HCT116 (cell line): ENCODE data around the gene RMND5A. TPM values are rescaled to one million over a fixed set of nuclear protein-coding genes. Genes with fewer than 3 reads are reported as not detected.

Experiments
- ATAC-seq: fragments of 200-7000 bp; cut with Tn5 transposase; 2 replicates; pipeline ENCODE4 v1.9.1; 2020; ENCODE audit warnings: mild to moderate bottlenecking, moderate library complexity
- BruUV-seq: library from RNA; stranded (reverse); fragments of 400-500 nt; replicated peaks from 2 replicates; lab custom pipeline; 2021; lab: Mats Ljungman, UMichigan
- CTCF ChIA-PET: fragments of 300-600 bp; sonication (Branson Sonifier 250); formaldehyde crosslinking; loops from one replicate; lab custom pipeline; 2021; ENCODE audit warnings: antibody characterized with exemption; lab: Charles Lee
- POLR2A ChIA-PET: fragments of 300-600, 350-600 bp; sonication (Branson Sonifier 250); formaldehyde crosslinking; loops from one replicate; lab custom pipeline; 2021; ENCODE audit warnings: antibody characterized with exemption; lab: Charles Lee
- RAD21 ChIA-PET, 2 experiments: fragments of 300-600 bp; sonication (Branson Sonifier 250); formaldehyde crosslinking; loops; one replicate each; lab custom pipeline; 2023; ENCODE audit warnings: low total read pairs in 2 of 2; ENCODE audit not compliant: uncharacterized antibody in 2 of 2, unreplicated experiment in 2 of 2, low non-redundant PET in 1 of 2; lab: Charles Lee
- DNase-seq: peaks from one replicate; pipeline ENCODE4 v3.0.0-alpha.2; 2010; ENCODE audit warnings: low read depth, low spot score
- H2AFZ ChIP-seq: fragments of 200-600 bp; shearing (Covaris generic), sonication (generic); 2 replicates; pipeline ENCODE4 v1.6.1; 2017; ENCODE audit warnings: low read depth, mixed run types, mixed read lengths, antibody characterized with exemption, low read length; ENCODE audit not compliant: poor library complexity, severe bottlenecking
- H3K27ac ChIP-seq: 2 replicates; pipeline ENCODE4 v1.5.1; 2012; ENCODE audit warnings: low read depth, low read length
- H3K27me3 ChIP-seq: fragments of 200-600 bp; sonication (generic); 2 replicates; pipeline ENCODE4 v1.6.1; 2016; ENCODE audit warnings: mixed run types, low read length, mixed read lengths; ENCODE audit not compliant: insufficient read depth
- H3K36me3 ChIP-seq, 2 experiments: fragments of 200-500 bp in 1 of 2; fragments of 200-600 bp in 1 of 2; sonication (Bioruptor generic) in 1 of 2; sonication (generic) in 1 of 2; 2 replicates each; pipeline versions ENCODE4 v1.5.1 to v1.6.1; 2014 to 2016; ENCODE audit warnings: low read length in 2 of 2, inconsistent platforms in 1 of 2, mixed read lengths in 1 of 2, mixed run types in 1 of 2; ENCODE audit not compliant: insufficient read depth in 2 of 2, control insufficient read depth in 1 of 2
- H3K4me1 ChIP-seq, 2 experiments: fragments of 200-600 bp in 1 of 2; sonication (generic) in 1 of 2; 2 replicates each; pipeline versions ENCODE4 v1.5.1 to v1.6.1; 2012 to 2017; ENCODE audit warnings: low read length in 2 of 2, inconsistent platforms in 1 of 2, mild to moderate bottlenecking in 1 of 2, mixed read lengths in 1 of 2, mixed run types in 1 of 2, moderate library complexity in 1 of 2; ENCODE audit not compliant: insufficient read depth in 2 of 2, control insufficient read depth in 1 of 2
- H3K4me2 ChIP-seq: fragments of 200-600 bp; sonication (generic); 2 replicates; pipeline ENCODE4 v1.6.1; 2017; ENCODE audit warnings: mixed run types, low read length, mixed read lengths
- H3K4me3 ChIP-seq, 2 experiments: fragments of 200-600 bp in 1 of 2; sonication (generic) in 1 of 2; replicated peaks in 1 of 2; 2 replicates each; pipeline ENCODE4 v1.5.1; 2011 to 2016; ENCODE audit warnings: low read length in 2 of 2, control low read depth in 1 of 2, low read depth in 1 of 2, mild to moderate bottlenecking in 1 of 2, mixed read lengths in 1 of 2, mixed run types in 1 of 2
- H3K79me2 ChIP-seq: fragments of 200-600 bp; sonication (generic); 2 replicates; pipeline ENCODE4 v1.6.1; 2017; ENCODE audit warnings: mild to moderate bottlenecking, mixed run types, low read length, moderate library complexity, mixed read lengths; ENCODE audit not compliant: insufficient read depth
- H3K9ac ChIP-seq: fragments of 200-600 bp; sonication (generic); 2 replicates; pipeline ENCODE4 v1.6.1; 2016; ENCODE audit warnings: low read length, mixed read lengths
- H3K9me2 ChIP-seq: fragments of 200-600 bp; sonication (generic), shearing (Covaris generic); 2 replicates; pipeline ENCODE4 v1.6.1; 2017; ENCODE audit warnings: mixed run types, mild to moderate bottlenecking, moderate library complexity; ENCODE audit not compliant: insufficient read depth
- H3K9me3 ChIP-seq, 2 experiments: fragments of 200-500 bp in 1 of 2; fragments of 200-600 bp in 1 of 2; sonication (Bioruptor generic) in 1 of 2; sonication (generic) in 1 of 2; 2 replicates each; pipeline ENCODE4 v1.6.1; 2014 to 2017; ENCODE audit warnings: low read length in 2 of 2, mixed read lengths in 2 of 2, inconsistent platforms in 1 of 2, low read depth in 1 of 2, mild to moderate bottlenecking in 1 of 2, mixed run types in 1 of 2, moderate library complexity in 1 of 2; ENCODE audit not compliant: control insufficient read depth in 1 of 2, insufficient read depth in 1 of 2
- H4K20me1 ChIP-seq: fragments of 200-600 bp; sonication (generic), shearing (Covaris generic); 2 replicates; pipeline ENCODE4 v1.6.1; 2017; ENCODE audit warnings: mixed run types, mild to moderate bottlenecking, moderate library complexity; ENCODE audit not compliant: insufficient read depth
- ELF1 ChIP-seq: IDR thresholded peaks from 2 replicates; pipeline ENCODE4 v1.6.1; 2012; ENCODE audit warnings: low read depth, borderline replicate concordance
- EZH2 ChIP-seq: fragments of 200-600 bp; sonication (generic); IDR thresholded peaks from 2 replicates; pipeline ENCODE4 v1.6.1; 2017; ENCODE audit warnings: antibody characterized with exemption, mixed run types
- JUND ChIP-seq: IDR thresholded peaks from 2 replicates; pipeline ENCODE4 v1.6.1; 2012
- MAX ChIP-seq: IDR thresholded peaks from 2 replicates; pipeline ENCODE4 v1.6.1; 2012
- SIN3A ChIP-seq: IDR thresholded peaks from 2 replicates; pipeline ENCODE4 v1.6.1; 2012; ENCODE audit warnings: low read depth
- YY1 ChIP-seq: IDR thresholded peaks from 2 replicates; pipeline ENCODE4 v1.6.1; 2011; ENCODE audit warnings: low read length, low read depth, moderate library complexity, mild to moderate bottlenecking; ENCODE audit not compliant: insufficient replicate concordance; ENCODE audit errors: extremely low read depth
- intact Hi-C: fragments of 100-400 bp; cut with micrococcal nuclease; formaldehyde crosslinking; loops from 2 replicates; pipeline ENCODE4 v1.10.0; 2022
- total RNA-seq: library from RNA; stranded (reverse); gene quantifications from one replicate; pipeline ENCODE4 v1.2.1, GENCODE V29; 2021; ENCODE audit not compliant: unreplicated experiment

RMND5A gene
- total RNA-seq, 1 experiment from 2014 or later = 32.4 TPM

GRCh38 chr2:86772611-86773010 is 52.5 kb downstream of the RMND5A start:
- Histone ChIP-seq H3K79me2 (peaks cover 3% of the 10 kb centered on the region; the same call in 1 of the 2 replicates), H3K9me3 (no peaks in the 10 kb centered on the region), H3K4me2 (no peak overlapping the region), H3K9ac (no peak overlapping the region), H2AFZ (no peak overlapping the region), H3K4me3 (no peak overlapping the region), H3K9me2 (no peaks in the 10 kb centered on the region), H3K27me3 (no peaks in the 10 kb centered on the region), H3K27ac (no peak overlapping the region), H3K4me1 (no peaks in the 10 kb centered on the region), H4K20me1 (no peaks in the 10 kb centered on the region), H3K36me3 (peaks cover 13 to 23% of the 10 kb centered on the region in 2 experiments; a peak in 3 of 4 replicates)
- POLR2A ChIA-PET = no interaction called here
- DNase-seq (no peak), ATAC-seq (no peak)
- TF ChIP-seq ELF1 = no peak
- no peak for TF ChIP-seq SIN3A
- TF ChIP-seq JUND = no peak
- no peak for TF ChIP-seq YY1
- TF ChIP-seq EZH2 = no peak
- no peak for TF ChIP-seq MAX
- RAD21 ChIA-PET = no interaction called here
- BruUV-seq = no TSS peak
- CTCF ChIA-PET = no interaction called here
- intact Hi-C loops = no loop called here

- RAD21 ChIA-PET = no interaction called here
- CTCF ChIA-PET = no interaction called here
- Histone ChIP-seq H3K27me3 (no peaks in the 10 kb centered on the region), H3K9me2 (no peaks in the 10 kb centered on the region), H3K4me1 (no peaks in the 10 kb centered on the region), H2AFZ (no peak overlapping the region), H3K27ac (no peak overlapping the region), H3K4me3 (no peak overlapping the region), H3K36me3 (peaks cover 8 to 23% of the 10 kb centered on the region in 2 experiments; a peak in 3 of 4 replicates), H3K9ac (no peak overlapping the region), H4K20me1 (no peaks in the 10 kb centered on the region), H3K9me3 (no peaks in the 10 kb centered on the region), H3K4me2 (no peak overlapping the region), H3K79me2 (no peaks in the 10 kb centered on the region)
- BruUV-seq = no TSS peak
- ATAC-seq (no peak), DNase-seq (no peak)
- intact Hi-C loops = no loop called here
- no peak for TF ChIP-seq MAX
- POLR2A ChIA-PET = no interaction called here
Measured at GRCh38 chr2:86774862-86775261, 54.8 kb downstream of the RMND5A start.
